Glutamatergic neuron (in vitro differentiated cells): ENCODE data around the gene MPG. TPM values are rescaled to one million over a fixed set of nuclear protein-coding genes. Genes with fewer than 3 reads are reported as not detected.

Source experiments
- DNase-seq: peaks from one replicate; pipeline ENCODE4 v3.0.0; 2022
- H3K27ac Mint-ChIP-seq: one replicate; pipeline ENCODE4 v1.8.0; 2020; ENCODE audit warnings: mild to moderate bottlenecking, mixed read lengths, inconsistent platforms; ENCODE audit not compliant: unreplicated experiment
- H3K27me3 Mint-ChIP-seq: one replicate; pipeline ENCODE4 v1.8.0; 2020; ENCODE audit warnings: mild to moderate bottlenecking, moderate library complexity, mixed read lengths, inconsistent platforms; ENCODE audit not compliant: unreplicated experiment
- H3K36me3 Mint-ChIP-seq: one replicate; pipeline ENCODE4 v1.8.0; 2020; ENCODE audit warnings: mild to moderate bottlenecking, mixed read lengths, inconsistent platforms; ENCODE audit not compliant: unreplicated experiment
- H3K4me1 Mint-ChIP-seq: one replicate; pipeline ENCODE4 v1.8.0; 2020; ENCODE audit warnings: mild to moderate bottlenecking, low read depth, mixed read lengths, inconsistent platforms; ENCODE audit not compliant: unreplicated experiment
- H3K4me3 Mint-ChIP-seq: one replicate; pipeline ENCODE4 v1.8.0; 2020; ENCODE audit warnings: mild to moderate bottlenecking, mixed read lengths, inconsistent platforms; ENCODE audit not compliant: unreplicated experiment
- H3K9me3 Mint-ChIP-seq: one replicate; pipeline ENCODE4 v1.8.0; 2020; ENCODE audit warnings: mild to moderate bottlenecking, moderate library complexity, mixed read lengths, inconsistent platforms; ENCODE audit not compliant: unreplicated experiment
- total RNA-seq: library from RNA; stranded (reverse); fragmentation: NEBNext Ultra II Directional; extraction: Animal tissue kit (Norgen Biotek cat#: 25700); gene quantifications from one replicate; pipeline ENCODE4 v1.2.1, GENCODE V29; 2021; ENCODE audit not compliant: unreplicated experiment
- TF ChIP-seq, protein P1 (sequence below): fragments of 200-600 bp; sonication (generic); IDR thresholded peaks from one replicate; pipeline ENCODE4 v1.5.0; 2021; ENCODE audit not compliant: partially characterized antibody, unreplicated experiment

The MPG gene
- total RNA-seq, 1 donor from 2014 or later = 24.7 TPM

GRCh38 chr16:89391-90302 lies 11.6 kb downstream of the MPG start:
- H3K27me3 Mint-ChIP-seq = peaks cover 4% of the 10 kb centered on the region
- DNase-seq = no peak
- H3K27ac Mint-ChIP-seq = no peak overlapping the region
- TF ChIP-seq, protein P1, sequence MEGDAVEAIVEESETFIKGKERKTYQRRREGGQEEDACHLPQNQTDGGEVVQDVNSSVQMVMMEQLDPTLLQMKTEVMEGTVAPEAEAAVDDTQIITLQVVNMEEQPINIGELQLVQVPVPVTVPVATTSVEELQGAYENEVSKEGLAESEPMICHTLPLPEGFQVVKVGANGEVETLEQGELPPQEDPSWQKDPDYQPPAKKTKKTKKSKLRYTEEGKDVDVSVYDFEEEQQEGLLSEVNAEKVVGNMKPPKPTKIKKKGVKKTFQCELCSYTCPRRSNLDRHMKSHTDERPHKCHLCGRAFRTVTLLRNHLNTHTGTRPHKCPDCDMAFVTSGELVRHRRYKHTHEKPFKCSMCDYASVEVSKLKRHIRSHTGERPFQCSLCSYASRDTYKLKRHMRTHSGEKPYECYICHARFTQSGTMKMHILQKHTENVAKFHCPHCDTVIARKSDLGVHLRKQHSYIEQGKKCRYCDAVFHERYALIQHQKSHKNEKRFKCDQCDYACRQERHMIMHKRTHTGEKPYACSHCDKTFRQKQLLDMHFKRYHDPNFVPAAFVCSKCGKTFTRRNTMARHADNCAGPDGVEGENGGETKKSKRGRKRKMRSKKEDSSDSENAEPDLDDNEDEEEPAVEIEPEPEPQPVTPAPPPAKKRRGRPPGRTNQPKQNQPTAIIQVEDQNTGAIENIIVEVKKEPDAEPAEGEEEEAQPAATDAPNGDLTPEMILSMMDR = no peak
- H3K9me3 Mint-ChIP-seq = no peaks in the 10 kb centered on the region
- no peaks in the 10 kb centered on the region for H3K36me3 Mint-ChIP-seq
- H3K4me3 Mint-ChIP-seq = no peak overlapping the region
- no peaks in the 10 kb centered on the region for H3K4me1 Mint-ChIP-seq

DNA sequence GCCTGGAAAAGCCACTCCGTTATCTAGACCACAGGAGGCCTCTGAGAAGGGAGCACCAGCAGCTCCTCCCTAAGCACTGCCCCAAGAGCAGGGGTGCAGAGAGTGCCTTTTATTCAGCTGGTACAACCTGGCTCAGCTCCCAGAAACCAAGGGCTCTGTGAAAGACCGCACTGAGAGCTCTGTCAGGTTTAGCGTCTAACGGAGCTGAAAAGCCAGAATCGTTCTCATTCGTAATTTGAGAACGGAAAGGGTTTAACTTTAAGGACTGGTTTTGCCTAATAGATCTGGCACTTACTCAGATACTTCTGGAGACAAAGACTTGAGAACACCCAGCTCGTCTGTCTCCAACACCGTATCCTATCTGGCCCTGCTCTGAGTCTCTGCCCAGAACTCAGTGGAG lies 13.5 kb downstream of the MPG start:
- H3K4me3 Mint-ChIP-seq = no peak overlapping the region
- no peak overlapping the region for H3K27ac Mint-ChIP-seq
- H3K4me1 Mint-ChIP-seq = no peaks in the 10 kb centered on the region
- DNase-seq = no peak
- no peaks in the 10 kb centered on the region for H3K36me3 Mint-ChIP-seq
- H3K9me3 Mint-ChIP-seq = no peaks in the 10 kb centered on the region
- H3K27me3 Mint-ChIP-seq = peaks cover 4% of the 10 kb centered on the region
- TF ChIP-seq, protein P1 = no peak

GRCh38 chr16:92431-93339 lies 14.7 kb downstream of the MPG start:
- Mint-ChIP-seq H3K4me1 (peaks cover under 1% of the 10 kb centered on the region), H3K9me3 (no peaks in the 10 kb centered on the region), H3K27ac (no peak overlapping the region), H3K36me3 (no peaks in the 10 kb centered on the region), H3K4me3 (no peak overlapping the region), H3K27me3 (peaks cover 4% of the 10 kb centered on the region)
- DNase-seq = no peak
- TF ChIP-seq, protein P1 = no peak

- Mint-ChIP-seq H3K9me3 (no peaks in the 10 kb centered on the region), H3K36me3 (no peaks in the 10 kb centered on the region), H3K4me3 (peak overlapping the region; percentile 25), H3K4me1 (peaks cover 2% of the 10 kb centered on the region), H3K27ac (no peak overlapping the region), H3K27me3 (peaks cover 5% of the 10 kb centered on the region)
- TF ChIP-seq, protein P1 = no peak
- no peak for DNase-seq
Observed at GRCh38 chr16:94918-95265, 16.9 kb downstream of the MPG start.
